Activated CD8-positive, alpha-beta memory T cell treated with anti-CD3 and anti-CD28 coated beads, Interleukin-2, amount 50 U/mL, for 48 hours (primary cell): Measurements from ENCODE around the gene ST3GAL5.
"Not testable (repeated sequence)": the region's sequence is repeated elsewhere in the genome, so short reads cannot be mapped to it uniquely, and the experiment has no call there.

Experiments used
- DNase-seq: peaks from one replicate; pipeline ENCODE4 v3.0.0-alpha.2; 2020

Gene ST3GAL5

DNA sequence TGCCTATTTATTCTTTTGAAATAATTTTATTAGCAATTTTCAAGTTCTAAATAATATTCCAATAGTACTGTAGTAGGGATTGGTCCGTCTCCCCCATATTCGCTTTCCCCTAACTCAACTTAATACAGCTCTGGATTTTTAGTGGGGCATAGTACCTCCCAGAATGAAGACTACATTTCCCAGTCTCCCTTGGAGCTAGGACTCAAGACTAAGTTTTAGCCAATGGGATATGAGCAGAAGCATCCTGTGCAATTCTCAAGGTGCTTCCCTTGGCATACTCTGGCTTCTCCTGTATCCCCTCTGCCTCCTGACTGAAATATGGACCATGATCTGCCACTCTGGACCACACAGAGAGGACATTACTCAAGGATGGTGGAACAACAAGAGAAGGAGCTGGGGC is 24.1 kb downstream of the ST3GAL5 start:
- no peak for DNase-seq

DNA sequence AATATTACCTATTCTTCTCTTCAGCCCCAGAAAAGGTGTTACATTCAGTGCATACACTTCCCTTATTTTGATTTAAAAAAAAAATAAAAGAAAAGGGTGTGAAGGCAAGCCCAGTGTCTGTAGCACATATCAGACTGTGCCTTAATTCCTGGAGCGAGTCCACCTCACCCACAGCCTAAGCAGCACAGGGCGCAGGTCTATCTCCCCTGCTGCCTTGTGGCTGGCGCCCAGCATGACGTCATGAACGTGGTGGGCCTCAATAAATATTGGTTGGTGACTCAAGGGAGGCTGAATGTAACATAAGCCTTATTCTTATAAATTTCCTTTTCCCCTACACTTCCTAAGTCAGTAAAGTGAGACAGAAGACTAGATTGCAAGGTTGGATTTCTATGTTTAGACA is 26.4 kb downstream of the ST3GAL5 start:
- no peak for DNase-seq

DNA sequence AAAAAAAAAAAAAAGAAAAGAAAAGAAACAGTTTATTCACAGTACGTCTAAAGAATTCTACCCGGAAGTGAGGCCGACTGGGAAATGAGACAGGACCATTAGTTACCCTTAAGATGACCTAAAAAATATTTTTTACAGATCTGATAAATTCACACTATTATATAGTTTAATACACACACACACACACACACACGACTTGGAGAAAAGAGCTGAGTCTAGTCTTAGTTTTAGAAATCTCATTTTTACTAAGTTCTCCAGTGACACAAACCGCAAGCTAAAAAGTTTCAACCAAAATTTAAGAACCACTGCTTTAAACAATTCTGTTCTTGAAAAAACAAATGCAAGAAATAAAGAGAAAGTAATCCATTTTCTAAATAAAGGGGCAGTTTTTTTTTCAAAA is 27.1 kb downstream of the ST3GAL5 start:
- DNase-seq, result no peak

DNA sequence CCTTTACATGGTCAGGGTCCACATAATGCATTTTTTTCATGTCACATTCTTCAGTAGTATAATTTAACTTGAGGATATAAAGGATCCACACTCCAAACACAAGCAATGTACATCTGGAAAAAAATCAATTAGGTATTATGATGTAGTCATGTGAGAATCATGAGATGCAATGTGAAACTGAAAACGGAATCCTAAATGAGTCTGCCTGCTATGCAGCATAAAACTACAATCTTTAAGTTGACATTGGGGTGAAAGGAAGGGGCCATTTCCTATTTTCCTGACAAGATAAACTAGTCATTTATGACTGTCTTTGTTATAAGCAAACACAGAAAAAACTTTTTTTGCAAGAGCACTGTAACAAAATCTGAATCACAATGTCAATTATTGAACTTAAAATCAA is 27.6 kb downstream of the ST3GAL5 start:
- no peak for DNase-seq

DNA sequence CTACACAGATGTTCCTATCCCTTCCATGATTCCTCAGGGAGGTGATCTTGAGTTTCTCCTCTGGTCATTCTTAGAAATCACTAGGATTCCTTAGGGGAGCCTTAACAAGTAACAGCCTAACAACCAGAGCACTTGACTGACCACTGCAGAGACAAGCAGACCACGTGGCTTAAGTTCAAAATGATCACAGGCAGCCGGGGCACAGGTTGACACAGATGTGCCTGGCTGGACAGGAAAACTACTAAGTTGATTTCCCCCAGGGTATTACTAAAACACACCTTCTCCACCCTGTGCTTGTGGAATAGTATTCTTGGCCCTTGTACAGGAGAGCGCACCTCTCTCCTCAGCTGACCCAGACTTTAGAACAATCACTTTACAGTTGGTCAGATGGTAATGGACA is 29.9 kb downstream of the ST3GAL5 start:
- DNase-seq, result no peak

DNA sequence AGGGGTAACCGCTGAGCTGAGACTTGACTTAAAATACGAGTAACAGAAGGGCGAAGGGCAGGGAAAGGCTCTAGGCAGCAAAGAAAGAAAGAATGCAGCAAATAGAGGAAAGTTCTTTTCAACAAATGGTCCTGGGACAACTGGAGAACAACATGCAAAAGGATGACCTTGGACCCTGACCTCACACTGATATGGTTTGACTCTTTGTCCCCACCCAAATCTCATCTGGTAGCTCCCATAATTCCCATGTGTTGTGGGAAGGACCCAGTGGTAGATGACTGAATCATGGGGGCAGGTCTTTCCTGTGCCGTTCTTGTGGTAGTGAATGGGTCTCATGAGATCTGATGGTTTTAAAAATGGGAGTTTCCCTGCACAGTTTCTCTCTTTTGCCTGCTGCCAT is 33.9 kb downstream of the ST3GAL5 start:
- DNase-seq, result no peak

DNA sequence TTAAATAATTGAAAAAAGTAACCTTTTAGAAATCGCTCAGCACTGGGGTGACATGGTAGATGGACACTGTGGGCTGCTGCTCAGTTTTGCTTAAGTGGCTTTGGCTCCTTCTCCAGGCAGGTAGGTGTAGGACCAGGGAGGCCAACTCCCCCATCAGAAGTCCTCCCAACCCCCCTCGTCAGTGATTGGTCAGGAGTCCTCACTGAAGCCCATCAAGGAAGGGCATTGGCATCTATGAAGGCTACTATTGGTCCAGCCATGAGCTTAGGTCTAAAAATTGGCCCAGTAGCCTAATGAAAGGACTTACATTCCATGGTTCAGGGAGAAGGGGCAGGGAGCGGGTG is 34.7 kb downstream of the ST3GAL5 start:
- no peak for DNase-seq

DNA sequence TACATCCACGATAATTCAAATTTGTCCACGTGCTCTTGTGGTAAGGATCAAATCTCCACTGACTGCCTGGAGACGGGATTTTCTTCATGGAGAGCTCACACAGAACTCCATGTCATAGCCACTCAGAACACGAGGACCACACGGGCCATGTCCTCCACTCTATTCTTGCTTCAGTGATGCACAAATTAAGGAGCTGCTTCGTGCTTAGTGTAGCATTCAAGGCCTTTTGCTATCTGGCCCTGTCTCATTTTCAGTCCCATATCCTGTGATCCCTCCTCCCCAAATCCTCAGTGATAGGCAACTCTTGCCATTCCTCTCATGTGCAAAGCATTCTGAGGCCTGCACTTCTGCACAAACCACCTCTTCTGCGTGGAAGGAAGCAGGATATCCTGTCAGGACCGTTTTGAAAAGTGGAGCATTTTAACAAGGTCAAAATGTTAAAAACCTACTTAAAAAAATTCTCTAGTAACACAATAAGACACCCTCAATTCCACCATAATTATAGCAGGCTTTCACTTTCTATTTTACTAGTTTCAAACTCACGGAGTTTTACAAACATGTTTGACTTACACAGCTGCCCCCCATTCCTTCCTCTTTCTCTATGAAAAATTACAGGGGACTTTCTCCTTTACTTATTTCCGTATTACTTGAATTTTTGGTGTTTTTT is 35.2 kb downstream of the ST3GAL5 start:
- no peak for DNase-seq

DNA sequence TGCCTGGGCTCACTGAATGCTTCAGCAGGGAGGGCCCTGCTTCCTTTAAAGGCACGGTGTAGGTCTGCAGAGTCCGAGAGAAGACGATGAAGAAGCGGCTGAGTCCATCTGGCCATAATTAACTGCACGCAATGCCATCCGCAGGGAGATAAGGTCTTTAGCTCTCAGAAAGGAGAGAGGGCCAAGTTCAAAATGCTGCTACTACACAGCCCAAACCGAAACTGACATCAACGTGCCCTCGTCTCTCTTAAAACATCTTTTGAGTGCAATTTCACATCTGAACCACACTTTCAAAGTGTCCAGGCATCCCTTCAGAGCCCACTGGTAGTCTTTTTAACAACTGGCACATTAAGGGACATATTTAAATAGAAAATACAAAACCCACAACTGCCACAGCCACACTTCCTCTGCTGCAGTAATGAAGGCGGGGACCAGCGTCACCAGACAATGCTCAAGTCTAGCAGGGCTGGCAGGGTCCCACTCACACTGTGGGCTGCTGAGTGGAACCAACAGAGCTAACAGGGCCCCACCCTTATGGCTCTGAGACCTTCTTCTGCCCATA is 35.8 kb downstream of the ST3GAL5 start:
- DNase-seq, result peak; percentile 77

DNA sequence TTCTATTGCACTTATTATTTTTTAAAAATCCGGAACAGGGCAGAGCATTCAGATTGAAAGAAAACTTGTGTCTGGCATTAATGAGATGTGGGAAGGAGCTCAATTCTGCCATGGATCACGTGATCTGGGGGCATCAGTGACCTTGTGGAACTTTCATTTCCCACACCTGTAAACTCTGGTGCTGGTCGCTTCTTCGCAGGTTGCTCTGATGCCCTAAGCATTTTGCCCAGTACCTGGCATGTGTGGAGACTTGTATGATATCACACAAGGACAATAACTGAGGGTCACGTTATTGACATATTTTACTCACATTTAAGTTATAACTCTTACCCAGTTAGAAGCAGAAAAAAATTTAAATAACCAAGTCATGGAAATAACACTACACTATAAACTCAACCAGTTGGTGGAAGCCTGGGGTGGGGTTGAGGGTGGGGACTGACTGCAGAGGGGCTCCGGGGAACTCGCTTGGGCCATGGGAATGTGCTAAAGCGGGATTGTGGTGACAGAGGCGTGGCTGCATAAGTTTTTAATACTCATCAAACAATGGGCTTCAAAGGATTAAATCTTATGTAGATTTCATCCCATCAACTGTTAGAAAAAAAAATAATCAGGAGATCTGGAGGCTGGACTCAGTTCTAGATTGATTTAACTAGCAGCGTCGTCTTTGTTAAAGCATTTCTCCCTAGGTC is 36.5 kb downstream of the ST3GAL5 start:
- DNase-seq, result no peak

DNA sequence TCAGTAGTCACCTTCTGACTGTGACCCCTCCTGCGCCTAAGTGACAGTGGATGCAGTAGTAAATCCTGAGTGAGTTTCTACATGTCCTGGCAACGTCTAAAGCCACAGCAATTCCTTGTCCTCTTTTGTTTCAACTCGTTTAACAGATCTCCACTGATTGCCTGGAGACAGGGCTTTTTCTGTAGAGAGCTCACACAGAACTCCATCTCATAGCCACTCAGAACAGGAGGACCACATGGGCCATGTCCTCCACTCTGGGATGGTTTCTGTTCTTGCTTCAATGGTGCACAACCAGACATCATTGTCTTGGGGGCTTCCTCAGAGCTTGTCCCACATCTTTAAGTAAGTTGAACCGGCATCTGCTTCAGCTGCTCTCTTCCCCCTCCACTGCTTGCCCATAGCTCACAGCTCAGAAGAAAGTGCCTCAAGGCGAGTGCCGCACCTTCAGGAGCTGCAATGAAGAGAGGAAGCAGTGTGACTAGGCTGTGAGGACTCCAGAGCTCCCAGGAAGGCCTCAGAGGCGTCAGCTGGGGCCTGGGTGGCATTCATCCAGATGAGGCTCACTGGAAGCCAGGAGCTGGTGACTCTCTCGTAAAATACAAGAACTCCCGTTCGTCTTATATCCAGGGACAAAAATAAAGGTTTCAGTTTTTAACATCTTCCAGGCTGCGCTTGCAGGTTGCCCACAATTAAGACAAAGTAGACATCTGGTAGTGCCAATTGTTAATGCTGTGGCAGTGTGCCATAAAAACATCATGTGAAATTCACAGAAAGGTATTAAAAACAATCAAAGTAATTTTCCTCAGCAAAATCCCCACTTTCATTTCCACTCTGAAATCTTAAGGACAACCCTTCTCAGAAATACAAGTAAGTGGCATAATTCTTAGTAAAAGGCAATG is 37.3 kb downstream of the ST3GAL5 start:
- no peak for DNase-seq

DNA sequence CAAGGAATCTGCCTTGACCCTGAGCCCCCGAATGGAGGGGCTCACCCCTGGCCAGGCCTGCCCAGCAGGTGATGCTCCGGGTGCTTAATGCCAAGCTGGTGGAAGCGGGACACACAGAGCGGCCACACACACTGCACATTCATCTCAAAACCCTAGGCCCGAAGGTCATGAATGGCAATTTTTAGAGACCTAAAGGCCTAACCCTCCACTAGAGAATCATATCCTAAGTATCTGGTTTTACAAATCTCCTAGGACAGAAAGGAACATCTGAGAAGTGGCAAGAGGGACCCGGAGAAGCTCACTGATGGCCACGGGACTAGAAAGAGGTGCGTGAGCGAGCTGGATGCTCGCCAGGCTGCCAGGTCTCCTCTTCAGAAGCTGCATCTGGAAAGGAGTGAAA is 38.3 kb downstream of the ST3GAL5 start:
- DNase-seq, result no peak

DNA sequence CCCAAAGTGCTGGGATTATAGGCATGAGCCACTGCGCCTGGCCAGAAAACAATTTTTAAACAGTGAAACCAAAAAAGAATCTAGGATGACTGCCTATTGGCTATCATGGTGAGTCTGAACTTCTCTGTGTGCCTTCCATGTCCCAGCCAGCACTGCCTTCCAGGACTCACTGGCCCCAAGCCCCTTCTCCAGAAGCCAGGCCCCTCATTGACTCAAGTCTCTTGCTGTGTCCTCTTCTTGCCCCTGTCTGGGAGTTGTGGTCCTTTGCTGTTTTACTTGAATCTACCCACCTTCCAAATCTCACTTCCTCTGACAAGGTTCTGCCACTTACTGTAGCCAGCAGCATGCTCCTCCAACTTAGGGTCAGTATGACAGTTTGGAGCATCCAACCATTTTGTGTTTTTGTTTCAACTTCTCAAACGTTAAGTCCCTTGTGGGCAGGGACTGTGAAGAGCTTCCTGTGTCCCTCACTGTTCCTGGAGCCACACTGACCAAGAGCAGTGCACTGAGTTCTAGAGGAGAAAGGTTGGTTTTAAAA is 41.7 kb downstream of the ST3GAL5 start:
- DNase-seq, result no peak

DNA sequence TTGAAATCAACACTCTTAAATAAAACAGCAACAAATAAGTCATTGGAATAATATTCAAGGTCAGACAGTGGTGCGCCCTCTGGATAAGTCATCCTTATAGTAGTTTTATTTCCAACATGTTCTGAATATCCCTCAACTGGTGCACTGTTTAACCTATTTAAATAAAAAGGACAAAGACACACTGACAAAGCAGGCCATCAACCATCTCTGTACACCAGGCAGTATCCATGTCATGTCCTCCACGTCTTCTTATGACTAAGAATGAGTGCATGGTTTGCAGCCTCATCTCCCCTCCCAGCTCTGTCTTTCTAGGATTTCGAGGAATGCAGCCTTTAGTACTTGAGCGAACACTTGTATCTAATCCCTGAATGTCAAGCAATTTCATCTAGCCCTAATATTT is 42.4 kb downstream of the ST3GAL5 start:
- no peak for DNase-seq

DNA sequence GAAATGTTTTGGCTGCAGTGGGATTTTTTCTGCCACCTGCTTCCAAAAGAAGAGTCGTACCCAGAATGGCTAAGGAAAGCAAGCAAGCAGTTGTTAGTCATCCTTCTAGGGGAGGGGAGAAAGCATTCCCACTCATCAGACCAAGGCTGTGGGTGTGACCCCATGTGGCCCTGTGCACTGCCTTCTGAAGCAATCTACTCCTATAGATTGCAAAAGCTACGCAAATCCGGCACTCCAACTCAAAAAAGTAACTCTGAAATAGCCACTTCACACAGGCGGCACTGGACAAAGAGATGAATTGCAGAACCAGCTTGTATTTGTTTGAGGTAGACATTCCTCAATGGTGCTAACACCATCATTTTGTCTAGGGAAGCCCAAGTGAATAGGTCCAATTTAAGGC is 44.3 kb downstream of the ST3GAL5 start:
- no peak for DNase-seq

DNA sequence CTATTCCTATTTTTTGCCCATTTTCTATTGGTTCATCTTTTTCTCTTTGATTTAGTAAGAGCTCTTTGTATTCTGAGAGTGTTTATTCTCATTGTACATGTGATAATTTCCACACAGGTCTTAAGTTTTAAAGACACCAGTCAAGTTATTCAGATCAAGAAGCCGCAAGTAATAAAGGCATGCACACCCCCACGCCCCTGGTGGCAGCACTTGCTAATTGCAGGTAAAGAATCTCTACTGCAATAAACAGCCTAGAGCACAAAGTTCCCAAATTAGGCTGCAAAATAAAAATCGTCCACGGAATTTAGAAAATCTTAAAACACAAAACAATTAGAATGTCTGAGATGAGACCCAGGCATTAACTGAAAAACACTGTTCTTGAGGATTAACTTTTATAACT is 45.2 kb downstream of the ST3GAL5 start:
- peak; percentile 75 for DNase-seq

DNA sequence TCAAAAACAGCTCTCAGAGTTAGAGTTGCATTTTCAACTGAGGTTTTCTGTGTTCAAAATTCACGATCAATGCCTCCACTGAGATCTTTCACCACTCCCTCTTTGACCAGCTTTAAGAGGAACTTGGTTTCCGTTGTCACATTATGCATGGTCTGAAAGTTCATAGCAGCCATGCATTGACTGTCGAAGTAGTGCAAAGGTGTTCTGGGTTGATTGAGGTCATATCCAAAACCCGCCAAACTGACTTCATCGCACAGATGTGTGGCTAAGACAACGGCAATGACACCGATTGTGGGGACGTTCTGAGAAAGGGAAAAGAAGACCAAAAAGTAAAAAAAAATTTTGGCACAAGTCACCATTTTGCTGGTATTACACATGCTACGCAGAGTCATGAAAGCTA is 48.7 kb downstream of the ST3GAL5 start:
- DNase-seq, result no peak

DNA sequence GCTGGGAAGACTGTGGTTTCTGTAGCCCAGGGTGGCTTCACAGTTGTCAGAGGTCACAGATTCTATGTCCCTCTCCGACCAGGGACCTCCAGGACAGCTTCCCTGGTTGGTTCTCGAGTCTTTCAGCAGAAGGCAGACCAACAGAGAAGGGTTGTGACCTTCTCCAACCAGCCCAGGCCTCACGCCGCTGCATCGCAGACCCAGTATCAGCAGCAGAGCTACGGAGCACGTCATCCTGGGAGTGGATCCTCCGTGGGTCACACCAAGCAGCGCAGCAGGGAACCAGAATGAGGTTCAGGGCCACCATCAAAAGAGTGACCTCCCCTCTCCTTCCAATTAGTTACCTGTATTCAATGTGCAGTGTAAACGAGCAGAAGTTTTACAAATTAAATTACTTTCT is 49.3 kb downstream of the ST3GAL5 start:
- DNase-seq, result no peak

DNA sequence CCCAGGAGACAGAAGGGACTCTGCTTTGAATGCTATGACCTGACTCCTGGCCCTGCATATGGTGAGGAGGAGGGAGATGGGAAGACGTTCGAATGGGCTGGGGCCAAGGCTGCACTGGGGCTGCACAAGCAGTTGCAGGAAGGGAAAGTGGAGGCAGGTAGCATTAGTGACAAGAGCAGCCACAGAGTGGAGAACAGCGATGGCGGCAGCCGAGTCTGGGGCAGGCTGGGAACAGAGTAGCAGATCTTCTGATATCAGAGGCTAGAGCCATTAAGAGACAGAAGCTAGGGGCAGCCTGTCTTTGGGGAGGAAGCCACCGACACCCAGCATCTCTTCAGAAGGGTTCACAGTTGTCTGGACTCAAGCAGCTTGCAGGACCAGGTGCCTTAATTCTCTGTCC is 50.1 kb downstream of the ST3GAL5 start:
- no peak for DNase-seq

DNA sequence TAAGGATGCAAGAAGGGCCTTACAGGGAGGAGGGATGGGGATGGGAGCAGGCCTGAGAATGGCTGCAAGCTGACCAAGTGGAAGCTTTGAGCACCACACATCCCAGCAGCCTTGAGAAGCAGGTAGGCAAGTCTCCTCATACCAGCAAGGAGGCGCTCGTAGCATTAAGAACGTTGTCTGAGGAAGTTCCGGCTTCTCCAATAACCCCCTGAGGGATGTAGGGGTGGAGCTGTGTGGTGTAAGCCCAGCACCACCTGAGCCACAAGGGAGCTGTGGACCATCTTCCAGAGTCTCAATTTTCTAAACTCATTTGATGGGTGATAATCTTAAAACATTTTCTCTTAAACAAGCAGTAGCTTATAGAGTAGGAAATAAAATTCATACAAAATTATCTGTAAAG is 50.6 kb downstream of the ST3GAL5 start:
- DNase-seq, result no peak

DNA sequence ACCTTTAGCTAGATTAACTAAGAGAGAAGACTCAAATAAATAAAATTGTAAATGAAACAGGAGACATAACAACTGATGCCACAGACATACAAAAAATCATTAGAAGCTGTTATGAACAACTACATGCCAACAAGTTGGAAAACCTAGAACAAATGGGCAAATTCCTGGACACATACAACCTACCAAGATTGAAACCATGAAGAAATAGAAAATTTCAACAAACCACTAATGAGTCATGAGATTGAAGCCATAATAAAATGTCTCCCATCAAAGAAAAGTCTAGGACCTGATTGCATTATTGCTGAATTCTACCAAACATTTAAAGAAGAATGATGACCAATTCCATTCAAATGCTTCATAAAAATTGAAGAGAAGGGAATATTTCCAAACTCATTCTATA is 54.3 kb downstream of the ST3GAL5 start:
- DNase-seq, result no peak

DNA sequence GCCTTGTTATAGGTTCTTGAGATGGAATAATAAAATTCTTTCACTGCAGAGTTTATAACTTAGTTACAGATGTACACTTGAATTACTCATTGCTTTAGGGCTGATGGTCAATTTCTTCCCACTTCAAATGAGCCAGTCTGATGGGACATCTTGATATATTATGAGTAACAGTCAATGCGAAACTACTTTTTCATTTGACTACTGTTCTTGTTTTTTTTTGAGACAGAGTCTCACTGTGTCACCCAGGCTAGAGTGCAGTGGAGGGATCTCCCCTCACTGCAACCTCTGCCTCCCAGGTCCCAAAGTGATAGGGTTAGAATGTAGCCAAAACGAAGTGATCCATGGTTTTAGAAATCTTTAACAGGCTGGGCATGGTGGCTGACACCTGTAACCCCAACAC is 57.1 kb downstream of the ST3GAL5 start:
- DNase-seq, result no peak

DNA sequence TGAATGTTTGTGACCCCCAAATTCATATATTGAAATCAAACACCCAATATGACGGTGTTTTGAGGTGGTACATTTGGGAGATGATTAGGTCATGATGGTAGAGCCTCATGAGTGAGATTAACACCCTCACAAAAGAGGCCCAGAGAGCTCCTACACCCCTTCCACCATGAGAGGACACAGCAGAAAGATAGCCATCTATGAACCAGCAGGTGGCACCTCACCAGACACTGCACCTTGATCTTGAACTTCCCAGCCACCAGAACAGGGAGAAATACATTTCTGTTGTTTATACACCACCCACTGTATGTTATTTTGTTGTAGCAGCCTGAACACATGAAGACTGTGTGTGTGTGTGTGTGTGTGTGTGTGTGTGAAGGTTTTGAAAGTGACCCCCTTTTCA is 58.1 kb downstream of the ST3GAL5 start:
- DNase-seq, result no peak

DNA sequence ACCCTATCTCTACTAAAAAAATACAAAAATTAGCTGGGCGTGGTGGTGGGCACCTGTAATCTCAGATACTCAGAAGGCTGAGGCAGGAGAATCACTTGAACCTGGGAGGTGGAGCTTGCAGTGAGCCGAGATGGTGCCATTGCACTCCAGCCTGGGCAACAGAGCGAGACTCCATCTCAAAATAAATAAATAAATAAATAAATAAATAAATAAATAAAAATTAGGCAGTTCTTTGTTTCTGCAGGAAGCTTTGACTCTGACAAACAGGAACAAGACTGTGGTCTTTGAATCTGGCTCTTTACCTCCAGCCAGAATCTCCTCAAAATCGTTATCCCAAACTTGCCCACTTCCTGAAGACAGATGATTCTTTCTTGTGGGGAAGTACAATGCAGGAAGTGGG is 59.4 kb downstream of the ST3GAL5 start:
- DNase-seq, result not testable (repeated sequence)
